C4-2B (cell line): ENCODE results near the gene AKR7A2.

Experiments
- H3K27ac ChIP-seq: fragments of 450-650 bp; 2 replicates; pipeline ENCODE4 v1.5.1; 2017
- ZFX ChIP-seq: fragments of 450-650 bp; IDR thresholded peaks from 2 replicates; pipeline ENCODE4 v1.6.1; 2017
- TF ChIP-seq, protein P1 (sequence below): fragments of 450-650 bp; conservative IDR thresholded peaks from 2 replicates; pipeline ENCODE4 v1.5.1; 2017; ENCODE audit warnings: mild to moderate bottlenecking

AKR7A2 gene

DNA sequence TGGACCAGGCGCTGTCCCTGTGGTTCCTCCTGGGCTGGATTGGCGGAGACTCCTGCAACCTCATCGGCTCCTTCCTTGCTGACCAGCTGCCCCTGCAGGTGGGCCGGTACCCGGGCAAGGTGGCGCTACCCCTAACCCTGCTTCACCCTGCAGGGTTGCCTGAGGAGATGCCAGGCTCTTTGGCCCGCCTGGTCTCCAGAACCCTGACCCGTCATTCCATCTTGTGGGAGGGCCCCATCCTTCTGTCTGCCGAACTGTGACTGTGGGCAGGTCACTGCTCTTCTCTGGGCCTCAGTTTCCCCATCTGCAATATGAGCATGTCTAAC lies 12.7 kb upstream of the AKR7A2 start:
- TF ChIP-seq, protein P1, sequence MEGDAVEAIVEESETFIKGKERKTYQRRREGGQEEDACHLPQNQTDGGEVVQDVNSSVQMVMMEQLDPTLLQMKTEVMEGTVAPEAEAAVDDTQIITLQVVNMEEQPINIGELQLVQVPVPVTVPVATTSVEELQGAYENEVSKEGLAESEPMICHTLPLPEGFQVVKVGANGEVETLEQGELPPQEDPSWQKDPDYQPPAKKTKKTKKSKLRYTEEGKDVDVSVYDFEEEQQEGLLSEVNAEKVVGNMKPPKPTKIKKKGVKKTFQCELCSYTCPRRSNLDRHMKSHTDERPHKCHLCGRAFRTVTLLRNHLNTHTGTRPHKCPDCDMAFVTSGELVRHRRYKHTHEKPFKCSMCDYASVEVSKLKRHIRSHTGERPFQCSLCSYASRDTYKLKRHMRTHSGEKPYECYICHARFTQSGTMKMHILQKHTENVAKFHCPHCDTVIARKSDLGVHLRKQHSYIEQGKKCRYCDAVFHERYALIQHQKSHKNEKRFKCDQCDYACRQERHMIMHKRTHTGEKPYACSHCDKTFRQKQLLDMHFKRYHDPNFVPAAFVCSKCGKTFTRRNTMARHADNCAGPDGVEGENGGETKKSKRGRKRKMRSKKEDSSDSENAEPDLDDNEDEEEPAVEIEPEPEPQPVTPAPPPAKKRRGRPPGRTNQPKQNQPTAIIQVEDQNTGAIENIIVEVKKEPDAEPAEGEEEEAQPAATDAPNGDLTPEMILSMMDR = no peak
- TF ChIP-seq ZFX = no peak
- no peak overlapping the region for H3K27ac ChIP-seq

DNA sequence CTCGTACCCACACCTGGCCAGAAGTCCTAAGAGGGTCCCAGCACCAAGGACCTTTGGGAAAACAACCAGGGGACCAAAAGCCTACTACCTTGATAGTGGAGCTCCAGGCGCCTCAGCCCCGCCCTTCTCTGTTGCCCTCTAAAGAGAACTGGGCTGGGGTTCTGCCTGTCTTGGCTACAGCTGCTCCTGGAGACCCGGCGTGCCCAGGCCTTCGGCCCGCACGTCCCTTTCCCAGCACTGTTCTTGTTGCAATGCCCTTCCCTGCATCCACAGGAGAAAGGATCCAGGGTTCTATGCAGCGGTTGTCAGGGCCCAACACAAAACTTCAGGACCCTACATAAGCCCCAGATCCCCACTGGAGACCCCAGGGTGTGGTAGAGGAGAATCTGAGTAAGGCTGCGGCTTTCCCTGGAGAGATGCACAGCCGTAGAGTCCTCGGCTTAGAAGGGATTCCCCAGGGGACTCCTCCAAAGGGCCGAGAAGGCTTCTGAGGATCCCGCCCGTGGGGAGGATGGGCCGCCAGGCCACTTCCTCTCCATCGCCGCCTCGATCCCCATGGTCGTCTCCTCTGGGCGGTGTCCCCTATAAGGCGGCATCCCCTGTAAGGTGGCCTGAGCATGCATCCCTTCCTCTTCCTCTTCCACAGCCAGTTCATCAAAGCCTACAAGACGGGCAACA lies 12.2 kb upstream of the AKR7A2 start:
- TF ChIP-seq, protein P1 = no peak
- no peak for TF ChIP-seq ZFX
- no peak overlapping the region for H3K27ac ChIP-seq

- H3K27ac ChIP-seq = no peak overlapping the region
- TF ChIP-seq, protein P1 = no peak
- TF ChIP-seq ZFX = no peak
Measured at GRCh38 chr1:19322481-19322880, 10.5 kb upstream of the AKR7A2 start.

- H3K27ac ChIP-seq = no peak overlapping the region
- TF ChIP-seq ZFX = no peak
- TF ChIP-seq, protein P1 = no peak
Measured at GRCh38 chr1:19321071-19321470, 9.1 kb upstream of the AKR7A2 start.

GRCh38 chr1:19319196-19319595 lies 7.3 kb upstream of the AKR7A2 start:
- TF ChIP-seq, protein P1 = no peak
- TF ChIP-seq ZFX = no peak
- no peak overlapping the region for H3K27ac ChIP-seq

DNA sequence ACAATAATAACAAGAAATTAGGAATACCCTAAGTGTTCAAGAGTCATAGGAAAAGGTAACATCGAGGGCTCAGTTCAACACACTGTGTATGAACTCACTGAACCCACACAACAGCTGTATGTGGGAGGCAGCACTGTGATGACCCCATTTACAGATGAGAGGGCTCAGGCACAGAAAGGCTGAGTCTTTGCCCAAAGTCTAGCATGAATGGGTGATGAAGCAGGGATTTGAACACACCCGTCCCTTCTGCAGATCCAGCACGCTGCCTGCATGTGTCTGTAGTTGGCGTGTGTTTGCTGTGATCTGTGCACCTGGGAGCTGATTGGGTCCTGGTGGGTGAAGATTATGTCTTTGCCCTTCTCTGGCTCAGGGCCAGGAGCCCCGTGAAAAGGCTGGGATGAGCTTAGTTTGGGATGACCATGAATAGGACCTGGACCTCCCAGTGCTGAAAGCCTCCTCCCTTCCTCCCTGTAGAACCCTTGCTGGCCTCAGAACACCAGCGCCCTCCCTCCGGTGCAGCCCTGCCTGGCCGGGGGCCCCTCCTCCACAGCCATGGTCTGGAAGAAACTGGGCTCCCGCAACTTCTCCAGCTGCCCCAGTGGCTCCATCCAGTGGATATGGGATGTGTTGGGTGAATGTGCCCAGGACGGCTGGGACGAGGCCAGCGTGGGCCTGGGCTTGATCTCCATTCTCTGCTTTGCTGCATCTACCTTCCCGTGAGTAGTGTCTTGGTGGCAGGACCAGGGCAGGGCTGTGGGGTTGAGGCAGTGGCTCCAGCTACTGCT lies 5.4 kb upstream of the AKR7A2 start:
- H3K27ac ChIP-seq = no peak overlapping the region
- TF ChIP-seq ZFX = no peak
- TF ChIP-seq, protein P1 = no peak

GRCh38 chr1:19315378-19316198 lies 3.6 kb upstream of the AKR7A2 start:
- H3K27ac ChIP-seq = no peak overlapping the region

More at GRCh38 chr1:19315378-19316198, 3.6 kb upstream of the AKR7A2 start:
- TF ChIP-seq, protein P1 = no peak
- TF ChIP-seq ZFX = no peak
